ENCODE data around the gene CSKMT. TPM values are rescaled to one million over a fixed set of nuclear protein-coding genes. Genes with fewer than 3 reads are reported as not detected.
"Not testable (repeated sequence)": the region's sequence is repeated elsewhere in the genome, so short reads cannot be mapped to it uniquely, and the experiment has no call there.

The CSKMT gene
- total and polyA plus RNA-seq, 10 of the 15 experiments (the other 5 are each of a cell fraction or from before 2014, with no cell fraction given): 7.0 to 213 (median 21.6) TPM

GRCh38 chr11:62694455-62695167, 29.5 kb downstream of the CSKMT start (continued):
- TF ChIP-seq, protein P1, sequence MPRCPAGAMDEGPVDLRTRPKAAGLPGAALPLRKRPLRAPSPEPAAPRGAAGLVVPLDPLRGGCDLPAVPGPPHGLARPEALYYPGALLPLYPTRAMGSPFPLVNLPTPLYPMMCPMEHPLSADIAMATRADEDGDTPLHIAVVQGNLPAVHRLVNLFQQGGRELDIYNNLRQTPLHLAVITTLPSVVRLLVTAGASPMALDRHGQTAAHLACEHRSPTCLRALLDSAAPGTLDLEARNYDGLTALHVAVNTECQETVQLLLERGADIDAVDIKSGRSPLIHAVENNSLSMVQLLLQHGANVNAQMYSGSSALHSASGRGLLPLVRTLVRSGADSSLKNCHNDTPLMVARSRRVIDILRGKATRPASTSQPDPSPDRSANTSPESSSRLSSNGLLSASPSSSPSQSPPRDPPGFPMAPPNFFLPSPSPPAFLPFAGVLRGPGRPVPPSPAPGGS (IDR thresholded peaks at IDR 0.05; ENCODE audit: borderline replicate concordance, insufficient read depth, low read depth, low read length, poor library complexity, severe bottlenecking): no peak
- TF ChIP-seq, protein P2, sequence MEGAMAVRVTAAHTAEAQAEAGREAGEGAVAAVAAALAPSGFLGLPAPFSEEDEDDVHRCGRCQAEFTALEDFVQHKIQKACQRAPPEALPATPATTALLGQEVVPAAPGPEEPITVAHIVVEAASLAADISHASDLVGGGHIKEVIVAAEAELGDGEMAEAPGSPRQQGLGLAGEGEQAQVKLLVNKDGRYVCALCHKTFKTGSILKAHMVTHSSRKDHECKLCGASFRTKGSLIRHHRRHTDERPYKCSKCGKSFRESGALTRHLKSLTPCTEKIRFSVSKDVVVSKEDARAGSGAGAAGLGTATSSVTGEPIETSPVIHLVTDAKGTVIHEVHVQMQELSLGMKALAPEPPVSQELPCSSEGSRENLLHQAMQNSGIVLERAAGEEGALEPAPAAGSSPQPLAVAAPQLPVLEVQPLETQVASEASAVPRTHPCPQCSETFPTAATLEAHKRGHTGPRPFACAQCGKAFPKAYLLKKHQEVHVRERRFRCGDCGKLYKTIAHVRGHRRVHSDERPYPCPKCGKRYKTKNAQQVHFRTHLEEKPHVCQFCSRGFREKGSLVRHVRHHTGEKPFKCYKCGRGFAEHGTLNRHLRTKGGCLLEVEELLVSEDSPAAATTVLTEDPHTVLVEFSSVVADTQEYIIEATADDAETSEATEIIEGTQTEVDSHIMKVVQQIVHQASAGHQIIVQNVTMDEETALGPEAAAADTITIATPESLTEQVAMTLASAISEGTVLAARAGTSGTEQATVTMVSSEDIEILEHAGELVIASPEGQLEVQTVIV (IDR thresholded peaks at IDR 0.05; ENCODE audit: borderline replicate concordance, partially characterized antibody): no peak
- TF ChIP-seq PML (IDR thresholded peaks at IDR 0.05; ENCODE audit: low read length): no peak
- peak; percentile 16; the same call in 1 of the 2 replicates for TF ChIP-seq HDGF (IDR thresholded peaks at IDR 0.05)

DNA sequence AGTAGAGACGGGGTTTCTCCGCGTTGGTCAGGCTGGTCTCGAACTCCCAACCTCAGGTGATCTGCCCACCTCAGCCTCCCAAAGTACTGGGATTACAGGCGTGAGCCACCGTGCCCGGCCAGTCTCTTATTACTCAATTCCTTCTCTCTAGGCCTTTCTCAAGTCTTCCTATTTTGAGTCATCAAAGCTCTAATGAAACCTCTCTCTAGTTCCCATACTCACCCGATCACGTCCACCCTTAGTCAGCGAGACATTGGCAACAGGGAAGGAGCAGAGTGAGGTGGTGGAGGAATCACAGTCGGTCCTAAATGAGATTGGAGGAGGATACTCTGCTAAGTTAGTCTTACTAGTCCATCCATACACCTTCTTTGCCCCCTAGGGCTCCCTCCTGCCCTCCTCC, 37.1 kb downstream of the CSKMT start:
- Histone ChIP-seq H3K4me3 (no peak overlapping the region), H3K9me3 (replicated peaks; ENCODE audit: control insufficient read depth, insufficient read depth, low read length) (no peaks in the 10 kb centered on the region), H3K9ac (ENCODE audit: control insufficient read depth, insufficient read depth, low read length) (no peak overlapping the region), H3K4me1 (ENCODE audit: control insufficient read depth, insufficient read depth, low read length) (peaks cover 9% of the 10 kb centered on the region), H3K79me2 (ENCODE audit: control insufficient read depth, insufficient read depth, low read length) (no peaks in the 10 kb centered on the region), H3K27me3 (replicated peaks in 1 of 2; ENCODE audit: control insufficient read depth in 2 of 2, insufficient read depth in 2 of 2, low read length in 1 of 2) (no peaks in the 10 kb centered on the region), H3K36me3 (ENCODE audit: control insufficient read depth in 2 of 2, insufficient read depth in 2 of 2, low read length in 1 of 2) (peaks cover 0 to under 1% of the 10 kb centered on the region in 2 experiments; a peak in 2 of 4 replicates), H3K27ac (ENCODE audit: control insufficient read depth, insufficient read depth) (no peak overlapping the region), H2AFZ (ENCODE audit: control insufficient read depth, low read depth, low read length) (no peak overlapping the region), H3K4me2 (ENCODE audit: control insufficient read depth, insufficient read depth) (no peak overlapping the region), H4K20me1 (ENCODE audit: control insufficient read depth, insufficient read depth) (no peaks in the 10 kb centered on the region)
- ChIA-PET CTCF (interaction anchor here (0.6 to 1.1 kb wide), 6 partner anchors 14 to 297 kb away, joined by 3 read pairs; partner anchors contain the start of genes STX5 and TUT1), SMC1A (ENCODE audit: uncharacterized antibody, unreplicated experiment) (interaction anchor here (1.6 kb wide), 1 partner anchor 21 kb away, joined by 4 read pairs; no protein-coding TSS in a partner anchor), RAD21 (ENCODE audit: unreplicated experiment) (no interaction called here), POLR2A (interaction anchor here (0.5 to 1.3 kb wide), 4 partner anchors 37 to 167 kb away, joined by 3 to 10 read pairs (median 4); partner anchors contain the start of genes C11orf98 and CSKMT)
- intact Hi-C loops (cut with micrococcal nuclease; ENCODE audit: unreplicated experiment) (no loop called here), in situ Hi-C loops (cut with MboI) (no loop called here)
- FAIRE-seq (no peak), ATAC-seq (no peak), DNase-seq (ENCODE audit: low read depth, low spot score) (no peak)
- TSS peak; percentile 43 for BruUV-seq (replicated peaks)
- 54% methylated on average over 11 of the region's 11 CpGs for WGBS (ENCODE audit: insufficient coverage, insufficient replicate concordance, low lambda C conversion rate, missing lambda C conversion rate)
- TF ChIP-seq RELA (IDR thresholded peaks at IDR 0.05; ENCODE audit: borderline replicate concordance, partially characterized antibody): no peak
- peak; percentile 67 for TF ChIP-seq JUNB (IDR thresholded peaks at IDR 0.05)

DNA sequence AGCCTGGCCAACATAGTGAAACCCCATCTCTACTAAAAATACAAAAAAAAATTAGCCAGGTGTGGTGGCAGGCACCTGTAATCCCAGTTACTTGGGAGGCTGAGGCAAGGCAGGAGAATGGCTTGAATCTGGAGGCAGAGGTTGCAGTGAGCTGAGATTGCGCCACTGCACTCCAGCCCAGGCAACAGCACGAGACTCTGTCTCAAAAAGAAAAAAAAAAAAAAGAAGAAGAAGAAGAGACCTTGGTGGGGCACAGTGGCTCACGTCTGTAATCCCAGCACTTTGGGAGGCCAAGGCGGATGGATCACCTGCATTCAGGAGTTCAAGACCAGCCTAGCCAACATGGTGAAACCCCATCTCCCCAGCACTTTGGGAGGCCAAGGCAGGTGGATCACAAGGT, 38.8 kb downstream of the CSKMT start:
- FAIRE-seq; H3K27ac ChIP-seq (ENCODE audit: control insufficient read depth, insufficient read depth); H3K4me2 ChIP-seq (ENCODE audit: control insufficient read depth, insufficient read depth); H4K20me1 ChIP-seq (ENCODE audit: control insufficient read depth, insufficient read depth); H3K4me3 ChIP-seq; ATAC-seq; BruUV-seq (replicated peaks); H3K36me3 ChIP-seq (ENCODE audit: control insufficient read depth in 2 of 2, insufficient read depth in 2 of 2, low read length in 1 of 2); intact Hi-C loops (cut with micrococcal nuclease; ENCODE audit: unreplicated experiment); H3K9ac ChIP-seq (ENCODE audit: control insufficient read depth, insufficient read depth, low read length); H3K27me3 ChIP-seq (replicated peaks in 1 of 2; ENCODE audit: control insufficient read depth in 2 of 2, insufficient read depth in 2 of 2, low read length in 1 of 2); in situ Hi-C loops (cut with MboI); H3K9me3 ChIP-seq (replicated peaks; ENCODE audit: control insufficient read depth, insufficient read depth, low read length); H3K79me2 ChIP-seq (ENCODE audit: control insufficient read depth, insufficient read depth, low read length); DNase-seq (ENCODE audit: low read depth, low spot score); H2AFZ ChIP-seq (ENCODE audit: control insufficient read depth, low read depth, low read length): not testable (repeated sequence)
- SMC1A ChIA-PET (ENCODE audit: uncharacterized antibody, unreplicated experiment): interaction anchor here (0.7 to 1.0 kb wide), 2 partner anchors 23 to 309 kb away, joined by 3 to 6 read pairs; no protein-coding TSS in a partner anchor
- peaks cover 26% of the 10 kb centered on the region for H3K4me1 ChIP-seq (ENCODE audit: control insufficient read depth, insufficient read depth, low read length)
- 83% methylated on average over 4 of the region's 4 CpGs for WGBS (ENCODE audit: insufficient coverage, insufficient replicate concordance, low lambda C conversion rate, missing lambda C conversion rate)
- CTCF ChIA-PET: interaction anchor here (1.3 to 1.9 kb wide), 2 partner anchors 10 to 111 kb away, joined by 3 to 10 read pairs; no protein-coding TSS in a partner anchor
- POLR2A ChIA-PET: interaction anchor here (0.6 kb wide), 1 partner anchor 1420 kb away, joined by 8 read pairs; no protein-coding TSS in a partner anchor
- RAD21 ChIA-PET (ENCODE audit: unreplicated experiment): interaction anchor here (1.1 kb wide), 1 partner anchor 23 kb away, joined by 5 read pairs; the partner anchor contains the start of gene HNRNPUL2
